IMR-90 (cell line): Measurements from ENCODE around the gene MXRA8. TPM values are rescaled to one million over a fixed set of nuclear protein-coding genes. Genes with fewer than 3 reads are reported as not detected.

Experiments
- ATAC-seq: fragments of 200-7000 bp; cut with Tn5 transposase; 2 replicates; pipeline ENCODE4 v1.9.1; 2020; ENCODE audit warnings: low read depth, mild to moderate bottlenecking, moderate library complexity
- BruUV-seq: library from RNA; stranded (reverse); fragments of 400-500 nt; replicated peaks from 2 replicates; lab custom pipeline; 2021; lab: Mats Ljungman, UMichigan
- CTCF ChIA-PET: fragments of 300-600 bp; formaldehyde crosslinking; extraction: SDS; loops from one replicate; lab custom pipeline; 2021; ENCODE audit warnings: antibody characterized with exemption; lab: Yijun Ruan, JAX
- POLR2A ChIA-PET: fragments of 300-600 bp; sonication (Branson Sonifier 250); formaldehyde crosslinking; loops from one replicate; lab custom pipeline; 2022; ENCODE audit warnings: antibody characterized with exemption; ENCODE audit not compliant: unreplicated experiment; lab: Charles Lee
- DNase-seq: peaks from one replicate; pipeline ENCODE4 v3.0.0; 2013
- H2AFZ ChIP-seq: replicated peaks from 2 replicates; pipeline ENCODE3; 2013; ENCODE audit warnings: low read length, mild to moderate bottlenecking; ENCODE audit not compliant: poor library complexity
- H2AK5ac ChIP-seq: 2 replicates; pipeline ENCODE4 v1.6.1; 2013; ENCODE audit warnings: low read depth, low read length, inconsistent platforms
- H2AK9ac ChIP-seq: replicated peaks from 2 replicates; pipeline ENCODE3; 2013; ENCODE audit warnings: mild to moderate bottlenecking, low read depth, low read length, moderate library complexity; ENCODE audit not compliant: poor library complexity
- H2BK120ac ChIP-seq: 2 replicates; pipeline ENCODE4 v1.6.1; 2013; ENCODE audit warnings: low read depth, low read length, inconsistent platforms
- H2BK15ac ChIP-seq: 3 replicates; pipeline ENCODE4 v1.6.1; 2013; ENCODE audit warnings: low read depth, low read length, inconsistent platforms
- H2BK20ac ChIP-seq: 2 replicates; pipeline ENCODE4 v1.6.1; 2013; ENCODE audit warnings: low read depth, mild to moderate bottlenecking, inconsistent platforms, low read length, moderate library complexity
- H2BK5ac ChIP-seq: 2 replicates; pipeline ENCODE4 v1.6.1; 2013; ENCODE audit warnings: mild to moderate bottlenecking, low read depth, low read length, inconsistent platforms; ENCODE audit not compliant: poor library complexity, severe bottlenecking
- H3K14ac ChIP-seq: replicated peaks from 2 replicates; pipeline ENCODE4 v1.6.1; 2013; ENCODE audit warnings: low read depth, low read length, inconsistent platforms
- H3K18ac ChIP-seq: 2 replicates; pipeline ENCODE4 v1.6.1; 2013; ENCODE audit warnings: low read depth, low read length, control low read depth
- H3K23ac ChIP-seq: 2 replicates; pipeline ENCODE4 v1.6.1; 2013; ENCODE audit warnings: low read depth, low read length, inconsistent platforms
- H3K27ac ChIP-seq: 2 replicates; pipeline ENCODE4 v1.5.1; 2013; ENCODE audit warnings: mild to moderate bottlenecking, control low read depth, low read length; ENCODE audit not compliant: insufficient read depth
- H3K27me3 ChIP-seq: 2 replicates; pipeline ENCODE4 v1.6.1; 2013; ENCODE audit warnings: low read length; ENCODE audit not compliant: control insufficient read depth, insufficient read depth
- H3K36me3 ChIP-seq: 2 replicates; pipeline ENCODE4 v1.6.1; 2013; ENCODE audit warnings: low read length, mixed read lengths; ENCODE audit not compliant: control insufficient read depth, insufficient read depth
- H3K4ac ChIP-seq: 2 replicates; pipeline ENCODE4 v1.6.1; 2013; ENCODE audit warnings: low read depth, low read length, inconsistent platforms
- H3K4me1 ChIP-seq: 2 replicates; pipeline ENCODE4 v1.6.1; 2013; ENCODE audit warnings: low read length, mixed read lengths; ENCODE audit not compliant: control insufficient read depth, insufficient read depth
- H3K4me2 ChIP-seq: 2 replicates; pipeline ENCODE4 v1.6.1; 2013; ENCODE audit warnings: low read depth, mild to moderate bottlenecking, control low read depth, low read length, moderate library complexity
- H3K4me3 ChIP-seq: 2 replicates; pipeline ENCODE4 v1.5.1; 2013; ENCODE audit warnings: low read depth, mild to moderate bottlenecking, control low read depth, low read length, moderate library complexity; ENCODE audit not compliant: insufficient read depth
- H3K56ac ChIP-seq: 2 replicates; pipeline ENCODE4 v1.6.1; 2013; ENCODE audit warnings: low read length, inconsistent platforms; ENCODE audit not compliant: insufficient read depth; ENCODE audit errors: extremely low read depth
- H3K79me1 ChIP-seq, 2 experiments: 2 replicates each; pipeline ENCODE4 v1.6.1; 2013; ENCODE audit warnings: low read length in 2 of 2, inconsistent platforms in 1 of 2, low read depth in 1 of 2
- H3K9ac ChIP-seq: 2 replicates; pipeline ENCODE4 v1.6.1; 2013; ENCODE audit warnings: low read depth, low read length, control low read depth
- H3K9me1 ChIP-seq: 2 replicates; pipeline ENCODE4 v1.6.1; 2013; ENCODE audit warnings: low read length, inconsistent platforms; ENCODE audit not compliant: insufficient read depth
- H3K9me3 ChIP-seq: 2 replicates; pipeline ENCODE4 v1.6.1; 2013; ENCODE audit warnings: low read length; ENCODE audit not compliant: control insufficient read depth, insufficient read depth
- H4K20me1 ChIP-seq: 2 replicates; pipeline ENCODE4 v1.6.1; 2013; ENCODE audit warnings: low read length, inconsistent platforms; ENCODE audit not compliant: insufficient read depth
- H4K5ac ChIP-seq: 2 replicates; pipeline ENCODE4 v1.6.1; 2013; ENCODE audit warnings: mild to moderate bottlenecking, low read depth, low read length, control low read depth
- H4K8ac ChIP-seq, 2 experiments: 2 replicates each; pipeline ENCODE4 v1.6.1; 2013; ENCODE audit warnings: low read depth in 2 of 2, low read length in 2 of 2, control low read depth in 1 of 2, inconsistent platforms in 1 of 2
- H4K91ac ChIP-seq: 2 replicates; pipeline ENCODE4 v1.6.1; 2013; ENCODE audit warnings: low read depth, low read length, inconsistent platforms; ENCODE audit not compliant: insufficient read depth
- BHLHE40 ChIP-seq: fragments of 150-350 bp; IDR thresholded peaks from 2 replicates; pipeline ENCODE4 v1.6.1; 2016; ENCODE audit warnings: mild to moderate bottlenecking, low read depth, low read length
- CEBPB ChIP-seq: IDR thresholded peaks from 2 replicates; pipeline ENCODE4 v1.6.1; 2012; ENCODE audit warnings: low read depth, low read length, improper control_type of control experiment
- CHD1 ChIP-seq: IDR thresholded peaks from 2 replicates; pipeline ENCODE4 v1.6.1; 2012; ENCODE audit warnings: low read depth, low read length, improper control_type of control experiment
- CTCF ChIP-seq: conservative IDR thresholded peaks from 2 replicates; pipeline ENCODE4 v1.5.1; 2012; ENCODE audit warnings: mild to moderate bottlenecking, low read depth, low read length, improper control_type of control experiment
- ELK1 ChIP-seq: fragments of 150-350 bp; IDR thresholded peaks from 2 replicates; pipeline ENCODE4 v1.6.1; 2016; ENCODE audit warnings: low read depth, mild to moderate bottlenecking, low read length, moderate library complexity, borderline replicate concordance
- MAFK ChIP-seq: IDR thresholded peaks from 2 replicates; pipeline ENCODE4 v1.6.1; 2012; ENCODE audit warnings: low read depth, low read length, improper control_type of control experiment
- NFE2L2 ChIP-seq: fragments of 150-350 bp; IDR thresholded peaks from 2 replicates; pipeline ENCODE4 v1.6.1; 2016; ENCODE audit warnings: low read depth, mild to moderate bottlenecking, low read length
- POLR2A ChIP-seq: IDR thresholded peaks from 2 replicates; pipeline ENCODE4 v1.6.1; 2012; ENCODE audit warnings: mild to moderate bottlenecking, low read depth, low read length
- RAD21 ChIP-seq: IDR thresholded peaks from 2 replicates; pipeline ENCODE4 v1.6.1; 2012; ENCODE audit warnings: low read length, improper control_type of control experiment
- RCOR1 ChIP-seq: IDR thresholded peaks from 2 replicates; pipeline ENCODE4 v1.6.1; 2012; ENCODE audit warnings: mild to moderate bottlenecking, low read length, improper control_type of control experiment; ENCODE audit not compliant: insufficient replicate concordance
- RFX5 ChIP-seq: IDR thresholded peaks from 2 replicates; pipeline ENCODE4 v1.8.0; 2012; ENCODE audit warnings: low read depth, mild to moderate bottlenecking, low read length, moderate library complexity
- WGBS, 2 experiments: methylation state at CpG; one replicate each; pipeline versions ENCODE4 v1.1.5 to v1.1.7; 2013; ENCODE audit warnings: missing lambda C conversion rate in 2 of 2; ENCODE audit not compliant: insufficient read length in 1 of 2; ENCODE audit errors: extremely low coverage in 2 of 2; 5-methylcytosine and 5-hydroxymethylcytosine counted together
- dilution Hi-C: fragments of 300-500 bp; cut with HindIII; formaldehyde crosslinking; loops from one replicate; pipeline ENCODE4 v1.14.3; 2018; ENCODE audit warnings: low sequenced_read_pairs; ENCODE audit not compliant: unreplicated experiment
- in situ Hi-C: fragments of 300-500 bp; cut with MboI; formaldehyde crosslinking; loops from 3 replicates; pipeline ENCODE4 v1.14.3; 2019; ENCODE audit warnings: low sequenced_read_pairs, inconsistent platforms, mixed read lengths
- intact Hi-C: fragments of 100-400 bp; cut with micrococcal nuclease; formaldehyde crosslinking; loops from 2 replicates; pipeline ENCODE4 v1.10.0; 2022
- polyA plus RNA-seq, 3 experiments: library from polyadenylated mRNA; depleted of rRNA; stranded (reverse); fragments of >200 nt; gene quantifications; 2 replicates each; pipeline ENCODE4 v1.2.3, GENCODE V29; 2012; ENCODE audit warnings: low replicate concordance in 1 of 3
- total RNA-seq: library from RNA; depleted of rRNA; stranded (reverse); fragments of >200 nt; gene quantifications from 2 replicates; pipeline ENCODE4 v1.2.3, GENCODE V29; 2012

The MXRA8 gene
- total and polyA plus RNA-seq, 2 of the 4 experiments (the other 2 are of a cell fraction), result 92.5 to 469 TPM

GRCh38 chr1:1401457-1402010 lies 43.2 kb upstream of the MXRA8 start:
- peaks cover 22 to 73% of the 10 kb centered on the region in 2 experiments for H3K79me1 ChIP-seq
- ATAC-seq (no peak), DNase-seq (no peak)
- peaks cover 11% of the 10 kb centered on the region for H3K9me1 ChIP-seq
- H4K5ac ChIP-seq, result no peak overlapping the region
- H2AK5ac ChIP-seq, result no peak overlapping the region
- no peak overlapping the region for H2AFZ ChIP-seq
- H3K23ac ChIP-seq, result no peak overlapping the region
- H2BK120ac ChIP-seq, result no peak overlapping the region
- no TSS peak for BruUV-seq
- no peak overlapping the region for H3K4me2 ChIP-seq
- ChIA-PET CTCF (no interaction called here), POLR2A (no interaction called here)
- no peak overlapping the region for H2BK20ac ChIP-seq
- intact Hi-C loops, result no loop called here
- no peak overlapping the region for H4K91ac ChIP-seq
- no peak overlapping the region for H2BK5ac ChIP-seq
- H4K8ac ChIP-seq, result no peak overlapping the region
- peaks cover 55% of the 10 kb centered on the region for H3K36me3 ChIP-seq
- TF ChIP-seq MAFK (no peak), ELK1 (no peak), BHLHE40 (no peak), CTCF (no peak), RCOR1 (no peak), POLR2A (no peak), NFE2L2 (no peak), RFX5 (no peak), RAD21 (no peak), CHD1 (no peak), CEBPB (no peak)
- H3K4ac ChIP-seq, result no peak overlapping the region
- H4K20me1 ChIP-seq, result peaks cover 28% of the 10 kb centered on the region; the same call in 1 of the 2 replicates
- H3K4me1 ChIP-seq, result peaks cover 17% of the 10 kb centered on the region
- dilution Hi-C loops, result no loop called here
- H3K27me3 ChIP-seq, result no peaks in the 10 kb centered on the region
- H3K4me3 ChIP-seq, result no peak overlapping the region
- no peak overlapping the region for H3K9ac ChIP-seq
- H3K9me3 ChIP-seq, result no peaks in the 10 kb centered on the region
- H2AK9ac ChIP-seq, result peak overlapping the region; percentile 99
- H3K56ac ChIP-seq, result no peak overlapping the region
- no CpG with 5 or more reads among the region's 7 CpGs for WGBS, 2 experiments
- H3K14ac ChIP-seq, result no peak overlapping the region
- H2BK15ac ChIP-seq, result no peak overlapping the region
- in situ Hi-C loops, result no loop called here
- no peak overlapping the region for H3K18ac ChIP-seq
- H3K27ac ChIP-seq, result no peak overlapping the region
